Measurements from ENCODE around the gene TSPAN10. TPM values are rescaled to one million over a fixed set of nuclear protein-coding genes. Genes with fewer than 3 reads are reported as not detected.

Gene TSPAN10
- total RNA-seq, 1 experiment from 2014 or later: 1.8 TPM

- Mint-ChIP-seq H3K4me3 (ENCODE audit: unreplicated experiment) (no peak overlapping the region), H3K27ac (ENCODE audit: low read depth, unreplicated experiment) (no peak overlapping the region), H3K36me3 (ENCODE audit: insufficient read depth, unreplicated experiment) (peaks cover 94% of the 10 kb centered on the region), H3K4me1 (ENCODE audit: insufficient read depth, unreplicated experiment) (no peaks in the 10 kb centered on the region), H3K27me3 (ENCODE audit: insufficient read depth, unreplicated experiment) (no peaks in the 10 kb centered on the region), H3K9me3 (ENCODE audit: unreplicated experiment) (no peaks in the 10 kb centered on the region)
- ChIA-PET POLR2A (no interaction called here), CTCF (interaction anchor here (0.6 to 1.2 kb wide), 4 partner anchors 8 to 311 kb away, joined by 3 to 4 read pairs (median 3); no protein-coding TSS in a partner anchor)
- TF ChIP-seq, protein P1, sequence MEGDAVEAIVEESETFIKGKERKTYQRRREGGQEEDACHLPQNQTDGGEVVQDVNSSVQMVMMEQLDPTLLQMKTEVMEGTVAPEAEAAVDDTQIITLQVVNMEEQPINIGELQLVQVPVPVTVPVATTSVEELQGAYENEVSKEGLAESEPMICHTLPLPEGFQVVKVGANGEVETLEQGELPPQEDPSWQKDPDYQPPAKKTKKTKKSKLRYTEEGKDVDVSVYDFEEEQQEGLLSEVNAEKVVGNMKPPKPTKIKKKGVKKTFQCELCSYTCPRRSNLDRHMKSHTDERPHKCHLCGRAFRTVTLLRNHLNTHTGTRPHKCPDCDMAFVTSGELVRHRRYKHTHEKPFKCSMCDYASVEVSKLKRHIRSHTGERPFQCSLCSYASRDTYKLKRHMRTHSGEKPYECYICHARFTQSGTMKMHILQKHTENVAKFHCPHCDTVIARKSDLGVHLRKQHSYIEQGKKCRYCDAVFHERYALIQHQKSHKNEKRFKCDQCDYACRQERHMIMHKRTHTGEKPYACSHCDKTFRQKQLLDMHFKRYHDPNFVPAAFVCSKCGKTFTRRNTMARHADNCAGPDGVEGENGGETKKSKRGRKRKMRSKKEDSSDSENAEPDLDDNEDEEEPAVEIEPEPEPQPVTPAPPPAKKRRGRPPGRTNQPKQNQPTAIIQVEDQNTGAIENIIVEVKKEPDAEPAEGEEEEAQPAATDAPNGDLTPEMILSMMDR (IDR thresholded peaks at IDR 0.05; ENCODE audit: unreplicated experiment): no peak
- BruUV-seq (replicated peaks): no TSS peak
- no peak for DNase-seq (ENCODE audit: unreplicated experiment)
- intact Hi-C loops (cut with micrococcal nuclease): no loop called here
Observed at GRCh38 chr17:81603846-81604610, 33.0 kb upstream of the TSPAN10 start.

DNA sequence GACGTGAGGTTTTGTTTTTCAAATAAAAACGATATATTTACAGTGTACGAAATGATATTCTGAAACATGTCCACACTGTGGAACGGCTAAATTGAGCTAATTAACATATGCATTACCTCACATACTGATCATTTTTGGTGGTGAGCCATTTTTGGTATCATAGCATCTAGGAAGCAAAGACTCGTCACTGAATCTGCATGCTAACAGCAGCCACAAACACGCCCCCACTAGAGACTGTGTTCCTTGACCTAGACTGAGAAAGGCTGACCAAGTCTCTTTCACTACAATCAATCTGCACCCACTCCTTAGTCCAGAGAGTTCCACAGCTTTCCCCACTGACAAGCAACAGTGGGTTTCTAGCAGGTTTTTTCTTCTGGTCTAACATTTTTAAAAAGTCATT is 29.6 kb upstream of the TSPAN10 start:
- no peaks in the 10 kb centered on the region for H3K4me1 Mint-ChIP-seq (ENCODE audit: insufficient read depth, unreplicated experiment)
- no peak overlapping the region for H3K4me3 Mint-ChIP-seq (ENCODE audit: unreplicated experiment)
- TF ChIP-seq, protein P1 (IDR thresholded peaks at IDR 0.05; ENCODE audit: unreplicated experiment): no peak
- intact Hi-C loops (cut with micrococcal nuclease): no loop called here
- DNase-seq (ENCODE audit: unreplicated experiment): no peak
- no peaks in the 10 kb centered on the region for H3K27me3 Mint-ChIP-seq (ENCODE audit: insufficient read depth, unreplicated experiment)
- H3K36me3 Mint-ChIP-seq (ENCODE audit: insufficient read depth, unreplicated experiment): peaks cover 91% of the 10 kb centered on the region
- no TSS peak for BruUV-seq (replicated peaks)
- ChIA-PET POLR2A (interaction anchor here (0.7 to 1.4 kb wide), 5 partner anchors 14 to 50 kb away, joined by 3 to 4 read pairs (median 3); partner anchors contain the start of genes NPLOC4 and TSPAN10), CTCF (interaction anchor here (0.6 kb wide), 3 partner anchors 23 to 123 kb away, joined by 3 read pairs; no protein-coding TSS in a partner anchor)
- no peaks in the 10 kb centered on the region for H3K9me3 Mint-ChIP-seq (ENCODE audit: unreplicated experiment)
- H3K27ac Mint-ChIP-seq (ENCODE audit: low read depth, unreplicated experiment): no peak overlapping the region

- H3K27ac Mint-ChIP-seq (ENCODE audit: low read depth, unreplicated experiment): no peak overlapping the region
- BruUV-seq (replicated peaks): no TSS peak
- ChIA-PET POLR2A (interaction anchor here (0.6 to 1.4 kb wide), 6 partner anchors 13 to 56 kb away, joined by 3 to 4 read pairs (median 3); partner anchors contain the start of genes FAAP100, NPLOC4 and TSPAN10), CTCF (interaction anchor here (0.6 kb wide), 1 partner anchor 123 kb away, joined by 3 read pairs; no protein-coding TSS in a partner anchor)
- no peaks in the 10 kb centered on the region for H3K4me1 Mint-ChIP-seq (ENCODE audit: insufficient read depth, unreplicated experiment)
- no peaks in the 10 kb centered on the region for H3K9me3 Mint-ChIP-seq (ENCODE audit: unreplicated experiment)
- no peak overlapping the region for H3K4me3 Mint-ChIP-seq (ENCODE audit: unreplicated experiment)
- H3K27me3 Mint-ChIP-seq (ENCODE audit: insufficient read depth, unreplicated experiment): no peaks in the 10 kb centered on the region
- DNase-seq (ENCODE audit: unreplicated experiment): no peak
- intact Hi-C loops (cut with micrococcal nuclease): no loop called here
- H3K36me3 Mint-ChIP-seq (ENCODE audit: insufficient read depth, unreplicated experiment): peaks cover 91% of the 10 kb centered on the region
- TF ChIP-seq, protein P1 (IDR thresholded peaks at IDR 0.05; ENCODE audit: unreplicated experiment): no peak
Observed at GRCh38 chr17:81608082-81608481, 28.9 kb upstream of the TSPAN10 start.

GRCh38 chr17:81608605-81609004 is 28.4 kb upstream of the TSPAN10 start:
- intact Hi-C loops (cut with micrococcal nuclease): no loop called here
- Mint-ChIP-seq H3K4me1 (ENCODE audit: insufficient read depth, unreplicated experiment) (no peaks in the 10 kb centered on the region), H3K27ac (ENCODE audit: low read depth, unreplicated experiment) (no peak overlapping the region), H3K4me3 (ENCODE audit: unreplicated experiment) (no peak overlapping the region), H3K9me3 (ENCODE audit: unreplicated experiment) (no peaks in the 10 kb centered on the region), H3K27me3 (ENCODE audit: insufficient read depth, unreplicated experiment) (no peaks in the 10 kb centered on the region), H3K36me3 (ENCODE audit: insufficient read depth, unreplicated experiment) (peaks cover 91% of the 10 kb centered on the region)
- CTCF ChIA-PET: no interaction called here
- POLR2A ChIA-PET: interaction anchor here (0.6 to 1.4 kb wide), 5 partner anchors 18 to 551 kb away, joined by 3 read pairs; partner anchors contain the start of genes FAAP100, NPLOC4 and TSPAN10
- DNase-seq (ENCODE audit: unreplicated experiment): no peak
- no TSS peak for BruUV-seq (replicated peaks)
- TF ChIP-seq, protein P1 (IDR thresholded peaks at IDR 0.05; ENCODE audit: unreplicated experiment): no peak
